HFFc6 (cell line): ENCODE data around the gene BTF3L4. TPM values are rescaled to one million over a fixed set of nuclear protein-coding genes. Genes with fewer than 3 reads are reported as not detected.

ENCODE experiments used
- DNase-seq: peaks from one replicate; pipeline ENCODE4 v3.0.0-alpha.2; 2018
- H3K27ac Mint-ChIP-seq: 2 replicates; pipeline ENCODE4 v1.8.0; 2020; ENCODE audit warnings: mild to moderate bottlenecking, mixed read lengths
- H3K27me3 Mint-ChIP-seq: 2 replicates; pipeline ENCODE4 v1.8.0; 2021; ENCODE audit warnings: mild to moderate bottlenecking, moderate library complexity, mixed read lengths; ENCODE audit not compliant: insufficient read depth
- H3K36me3 Mint-ChIP-seq: 2 replicates; pipeline ENCODE4 v1.8.0; 2021; ENCODE audit warnings: low read depth, mixed read lengths
- H3K4me1 Mint-ChIP-seq: 2 replicates; pipeline ENCODE4 v1.8.0; 2020; ENCODE audit warnings: low read depth, mixed read lengths
- H3K4me3 Mint-ChIP-seq: 2 replicates; pipeline ENCODE4 v1.8.0; 2020; ENCODE audit warnings: mild to moderate bottlenecking, moderate library complexity, mixed read lengths
- H3K9me3 Mint-ChIP-seq: 2 replicates; pipeline ENCODE4 v1.8.0; 2020; ENCODE audit warnings: mild to moderate bottlenecking, mixed read lengths
- CTCF ChIP-seq: fragments of 200-600 bp; sonication (generic); IDR thresholded peaks from 2 replicates; pipeline ENCODE4 v1.5.0; 2021; ENCODE audit warnings: antibody characterized with exemption, mild to moderate bottlenecking
- long read RNA-seq: library from polyadenylated mRNA; unstranded; transcript quantifications from one replicate; pipeline ENCODE4 v2.0.0, GENCODE V29; 2019
- total RNA-seq, 6 experiments: library from RNA; stranded (reverse); fragmentation: NEBNext Ultra II Directional; extraction: Animal tissue kit (Norgen Biotek cat#: 25700); gene quantifications; 2 replicates in 1 of 6; 3 replicates in 5 of 6; pipeline ENCODE4 v1.2.3, GENCODE V29; 2021

Gene BTF3L4
- 10 to 100 TPM; 45.7 to 52.9 (median 49.6) TPM for total RNA-seq
- long read RNA-seq, full-length matches to known transcripts: 91 of 106 reads
- long read RNA-seq, partial matches to known transcripts: 9 of 106 reads
- long read RNA-seq, other reads (novel, unspliced or antisense): 6 of 106 reads

GRCh38 chr1:52056163-52056936 lies at the start of gene BTF3L4:
BTF3L4 (plus strand) TSS chr1:52056295; CDS start chr1:52059848, 3,553 bp downstream.
- H3K27me3 Mint-ChIP-seq: peaks cover 4% of the 10 kb centered on the region
- peak within 1 kb of the TSS; percentile 100 for H3K4me3 Mint-ChIP-seq
- H3K36me3 Mint-ChIP-seq: peaks cover 30% of the 10 kb centered on the region
- H3K4me1 Mint-ChIP-seq: peaks cover 59% of the 10 kb centered on the region
- peak within 1 kb of the TSS; percentile 99 for H3K27ac Mint-ChIP-seq
- H3K9me3 Mint-ChIP-seq: no peaks in the 10 kb centered on the region
- peak; percentile 40; the same call in 1 of the 2 replicates for TF ChIP-seq CTCF
- DNase-seq: peak; percentile 91

GRCh38 chr1:52007215-52008002 lies 48.7 kb upstream of the BTF3L4 start:
- Mint-ChIP-seq H3K27me3 (no peaks in the 10 kb centered on the region), H3K27ac (peak overlapping the region; percentile 72), H3K4me1 (peaks cover 37% of the 10 kb centered on the region), H3K4me3 (peak overlapping the region; percentile 17; the same call in 1 of the 2 replicates), H3K36me3 (no peaks in the 10 kb centered on the region), H3K9me3 (no peaks in the 10 kb centered on the region)
- DNase-seq: peak; percentile 23
- no peak for TF ChIP-seq CTCF

GRCh38 chr1:52008071-52008809 lies 47.9 kb upstream of the BTF3L4 start:
- H3K4me1 Mint-ChIP-seq: peaks cover 37% of the 10 kb centered on the region
- no peak for DNase-seq
- H3K27me3 Mint-ChIP-seq: no peaks in the 10 kb centered on the region; the same call in 1 of the 2 replicates
- peak overlapping the region; percentile 72 for H3K27ac Mint-ChIP-seq
- H3K9me3 Mint-ChIP-seq: no peaks in the 10 kb centered on the region
- no peak overlapping the region for H3K4me3 Mint-ChIP-seq
- no peak for TF ChIP-seq CTCF
- no peaks in the 10 kb centered on the region for H3K36me3 Mint-ChIP-seq

- TF ChIP-seq CTCF: no peak
- no peak for DNase-seq
- peaks cover 34% of the 10 kb centered on the region for H3K36me3 Mint-ChIP-seq
- no peaks in the 10 kb centered on the region for H3K9me3 Mint-ChIP-seq
- no peaks in the 10 kb centered on the region for H3K27me3 Mint-ChIP-seq
- H3K27ac Mint-ChIP-seq: no peak overlapping the region
- H3K4me1 Mint-ChIP-seq: no peaks in the 10 kb centered on the region
- H3K4me3 Mint-ChIP-seq: no peak overlapping the region
Measured at GRCh38 chr1:52022133-52022532, 34.0 kb upstream of the BTF3L4 start.

GRCh38 chr1:52026278-52026677 lies 29.8 kb upstream of the BTF3L4 start:
- no peak overlapping the region for H3K4me3 Mint-ChIP-seq
- no peak for TF ChIP-seq CTCF
- H3K27ac Mint-ChIP-seq: no peak overlapping the region
- no peaks in the 10 kb centered on the region for H3K9me3 Mint-ChIP-seq
- H3K27me3 Mint-ChIP-seq: no peaks in the 10 kb centered on the region
- DNase-seq: no peak
- peaks cover 17% of the 10 kb centered on the region for H3K4me1 Mint-ChIP-seq
- peaks cover 34% of the 10 kb centered on the region for H3K36me3 Mint-ChIP-seq
